Tongue (tissue), 2 donors: ENCODE results near the gene MAL. TPM values are rescaled to one million over a fixed set of nuclear protein-coding genes. Genes with fewer than 3 reads are reported as not detected.

Experiments
- small RNA-seq: library from RNA; depleted of rRNA; stranded (forward); fragments of <200 nt; gene quantifications from one replicate; pipeline ENCODE3, GENCODE V24; 2014; ENCODE audit warnings: low replicate concordance
- total RNA-seq: library from RNA; depleted of rRNA; stranded (reverse); fragments of >200 nt; gene quantifications from one replicate; pipeline ENCODE4 v1.2.3, GENCODE V29; 2014

Gene MAL
- total RNA-seq, 1 donor from 2014 or later = 16.9 TPM

Small RNAs within 50 kb of the gene (small RNA-seq; reads per million reads assigned to genes)
- not detected for gene RN7SL575P

Other genes with a start within 250 kb of the MAL start
- not detected for gene TEKT4, start 154.3 kb upstream of the MAL start, total RNA-seq
- gene MRPS5, start 96.1 kb downstream of the MAL start, total RNA-seq = 55.6 TPM
- 31.4 TPM for gene ZNF514, start 134.1 kb downstream of the MAL start, total RNA-seq
- 7.9 TPM for gene ZNF2, start 140.1 kb downstream of the MAL start, total RNA-seq
- 11.7 TPM for gene ZNF892, start 181.8 kb downstream of the MAL start, total RNA-seq
- 12.6 TPM for gene PROM2, start 248.7 kb downstream of the MAL start, total RNA-seq